OCI-LY3 (cell line): ENCODE data around the gene ARID1B.
A peak's percentile ranks its signal among the peaks of the same experiment; 100 is the strongest.

Source experiments
- H2AFZ ChIP-seq: fragments of 200-600, 300-600 bp; shearing (Covaris generic); 2 replicates; pipeline ENCODE4 v1.6.0; 2014; ENCODE audit warnings: antibody characterized with exemption, low read depth, low read length
- H3K27ac ChIP-seq: fragments of 200-600, 300-600 bp; sonication (generic); 2 replicates; pipeline ENCODE4 v1.5.1; 2014; ENCODE audit warnings: mild to moderate bottlenecking, low read length, moderate library complexity, mixed read lengths
- H3K27me3 ChIP-seq: fragments of 200-600, 300-600 bp; sonication (generic); 2 replicates; pipeline ENCODE4 v1.6.1; 2014; ENCODE audit warnings: low read depth, low read length, mixed read lengths
- H3K36me3 ChIP-seq: fragments of 200-600, 300-600 bp; sonication (generic); replicated peaks from 2 replicates; pipeline ENCODE3; 2014; ENCODE audit warnings: low read depth, low read length, mixed read lengths
- H3K4me1 ChIP-seq: fragments of 300-600, 200-600 bp; sonication (generic); 2 replicates; pipeline ENCODE4 v1.6.1; 2014; ENCODE audit warnings: low read length, mixed read lengths
- H3K4me2 ChIP-seq: fragments of 200-600, 300-600 bp; sonication (generic); 2 replicates; pipeline ENCODE4 v1.6.1; 2014; ENCODE audit warnings: low read length, mixed read lengths
- H3K4me3 ChIP-seq: fragments of 300-600, 200-600 bp; sonication (generic); 2 replicates; pipeline ENCODE4 v1.5.1; 2014; ENCODE audit warnings: antibody characterized with exemption, mild to moderate bottlenecking, low read length, moderate library complexity
- H3K79me2 ChIP-seq: fragments of 300-600, 200-600 bp; shearing (Covaris generic); 2 replicates; pipeline ENCODE4 v1.6.1; 2014; ENCODE audit warnings: mild to moderate bottlenecking, low read length, mixed read lengths
- H3K9ac ChIP-seq: fragments of 300-600, 200-600 bp; shearing (Covaris generic); 2 replicates; pipeline ENCODE4 v1.6.0; 2014; ENCODE audit warnings: mild to moderate bottlenecking, low read length, moderate library complexity
- H3K9me3 ChIP-seq: fragments of 200-600, 300-600 bp; shearing (Covaris generic); 2 replicates; pipeline ENCODE4 v1.6.1; 2014; ENCODE audit warnings: low read length, mixed read lengths; ENCODE audit not compliant: insufficient read depth
- H4K20me1 ChIP-seq: fragments of 200-600, 300-600 bp; sonication (generic); 2 replicates; pipeline ENCODE4 v1.6.1; 2016; ENCODE audit warnings: low read length, mixed read lengths; ENCODE audit not compliant: insufficient read depth
- EZH2phosphoT487 ChIP-seq: fragments of 200-600 bp; shearing (Covaris generic); IDR thresholded peaks from 2 replicates; pipeline ENCODE4 v1.6.1; 2018; ENCODE audit warnings: antibody characterized with exemption, mixed run types, low read depth
- TF ChIP-seq, protein P1 (sequence below): fragments of 200-600, 300-600 bp; sonication (generic); IDR thresholded peaks from 2 replicates; pipeline ENCODE4 v1.5.1; 2014; ENCODE audit warnings: antibody characterized with exemption, low read length, low read depth

Gene ARID1B

DNA sequence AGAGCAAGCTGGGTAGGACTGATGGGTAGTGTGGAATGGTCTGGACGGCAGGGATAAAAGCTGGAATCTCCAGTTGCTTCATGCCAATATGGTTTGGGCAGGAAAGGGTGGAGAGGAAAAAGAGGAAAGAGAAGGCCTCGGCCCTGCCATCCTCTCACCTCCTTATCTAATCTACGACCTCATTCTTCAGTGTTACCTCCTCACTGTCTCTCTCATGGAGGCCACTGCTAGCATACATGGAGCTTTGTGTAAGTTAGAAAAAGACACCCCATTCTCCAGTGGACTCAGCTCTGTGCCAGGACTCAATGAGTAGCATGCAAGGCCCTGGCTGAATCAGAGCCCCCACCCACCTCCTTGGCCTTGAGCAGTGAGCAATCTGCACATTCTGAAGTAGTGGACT, 6.1 kb upstream of the ARID1B start:
- peaks cover 33% of the 10 kb centered on the region for H3K4me1 ChIP-seq
- no peak overlapping the region for H3K27ac ChIP-seq
- H3K4me3 ChIP-seq = no peak overlapping the region
- H3K79me2 ChIP-seq = no peaks in the 10 kb centered on the region; the same call in 1 of the 2 replicates
- H3K9me3 ChIP-seq = no peaks in the 10 kb centered on the region
- peaks cover 12% of the 10 kb centered on the region for H3K27me3 ChIP-seq
- TF ChIP-seq, protein P1, sequence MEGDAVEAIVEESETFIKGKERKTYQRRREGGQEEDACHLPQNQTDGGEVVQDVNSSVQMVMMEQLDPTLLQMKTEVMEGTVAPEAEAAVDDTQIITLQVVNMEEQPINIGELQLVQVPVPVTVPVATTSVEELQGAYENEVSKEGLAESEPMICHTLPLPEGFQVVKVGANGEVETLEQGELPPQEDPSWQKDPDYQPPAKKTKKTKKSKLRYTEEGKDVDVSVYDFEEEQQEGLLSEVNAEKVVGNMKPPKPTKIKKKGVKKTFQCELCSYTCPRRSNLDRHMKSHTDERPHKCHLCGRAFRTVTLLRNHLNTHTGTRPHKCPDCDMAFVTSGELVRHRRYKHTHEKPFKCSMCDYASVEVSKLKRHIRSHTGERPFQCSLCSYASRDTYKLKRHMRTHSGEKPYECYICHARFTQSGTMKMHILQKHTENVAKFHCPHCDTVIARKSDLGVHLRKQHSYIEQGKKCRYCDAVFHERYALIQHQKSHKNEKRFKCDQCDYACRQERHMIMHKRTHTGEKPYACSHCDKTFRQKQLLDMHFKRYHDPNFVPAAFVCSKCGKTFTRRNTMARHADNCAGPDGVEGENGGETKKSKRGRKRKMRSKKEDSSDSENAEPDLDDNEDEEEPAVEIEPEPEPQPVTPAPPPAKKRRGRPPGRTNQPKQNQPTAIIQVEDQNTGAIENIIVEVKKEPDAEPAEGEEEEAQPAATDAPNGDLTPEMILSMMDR = no peak
- no peak for TF ChIP-seq EZH2phosphoT487
- no peak overlapping the region for H2AFZ ChIP-seq
- no peaks in the 10 kb centered on the region for H4K20me1 ChIP-seq
- no peak overlapping the region for H3K9ac ChIP-seq
- no peaks in the 10 kb centered on the region for H3K36me3 ChIP-seq
- H3K4me2 ChIP-seq = no peak overlapping the region

DNA sequence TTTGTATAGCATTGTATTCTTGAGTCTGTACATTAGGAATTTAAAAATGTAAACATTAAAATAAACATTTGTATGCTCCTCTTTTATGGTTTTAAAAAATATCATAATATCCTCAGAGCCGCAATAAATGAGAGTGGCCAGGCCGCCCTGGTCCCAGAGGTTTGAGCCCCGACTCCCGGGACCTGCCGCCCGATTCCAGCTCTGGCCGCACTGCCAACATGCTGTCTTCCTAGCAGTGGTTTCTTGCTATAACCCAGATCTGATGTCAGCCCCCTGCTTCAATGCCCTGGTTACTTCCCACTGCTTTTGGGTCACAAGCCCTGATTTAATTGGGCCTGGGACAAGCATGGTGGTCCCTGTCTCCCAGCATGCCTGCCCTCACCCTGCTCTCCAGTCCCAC, 5.4 kb upstream of the ARID1B start:
- Histone ChIP-seq H3K4me2 (no peak overlapping the region), H3K9ac (no peak overlapping the region), H3K27ac (no peak overlapping the region), H3K79me2 (peaks cover 4% of the 10 kb centered on the region), H3K36me3 (no peaks in the 10 kb centered on the region), H3K27me3 (peaks cover 12% of the 10 kb centered on the region), H4K20me1 (no peaks in the 10 kb centered on the region), H3K9me3 (no peaks in the 10 kb centered on the region), H2AFZ (no peak overlapping the region), H3K4me1 (peaks cover 38% of the 10 kb centered on the region), H3K4me3 (no peak overlapping the region)
- TF ChIP-seq, protein P1 = no peak
- no peak for TF ChIP-seq EZH2phosphoT487

DNA sequence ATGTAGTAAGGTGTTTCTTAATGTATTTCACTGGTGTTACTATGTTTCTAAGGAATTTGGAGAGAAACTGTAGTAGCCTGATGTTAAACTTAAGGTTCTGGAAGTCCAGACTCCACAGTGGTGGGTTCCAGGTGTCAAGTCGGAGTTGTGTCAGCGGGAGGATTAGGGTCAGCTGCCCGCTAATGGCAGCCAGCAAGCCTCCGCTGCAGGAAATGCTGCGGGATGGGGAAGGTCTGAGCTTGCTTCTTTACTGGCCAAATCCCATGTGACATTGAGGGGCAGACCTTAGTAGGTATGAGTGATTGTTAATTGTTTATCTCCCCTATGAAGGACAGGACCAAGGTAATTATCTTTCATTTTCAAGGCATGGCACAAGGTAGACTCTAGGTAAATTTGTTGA, 3.7 kb upstream of the ARID1B start:
- Histone ChIP-seq H3K9ac (no peak overlapping the region), H3K9me3 (no peaks in the 10 kb centered on the region), H2AFZ (no peak overlapping the region), H3K4me1 (peaks cover 29% of the 10 kb centered on the region), H3K79me2 (peaks cover 11% of the 10 kb centered on the region), H3K4me3 (no peak overlapping the region; the same call in 1 of the 2 replicates), H3K27me3 (peaks cover 12% of the 10 kb centered on the region), H3K36me3 (no peaks in the 10 kb centered on the region), H3K27ac (no peak overlapping the region), H3K4me2 (peak overlapping the region; percentile 71), H4K20me1 (no peaks in the 10 kb centered on the region)
- TF ChIP-seq, protein P1 = no peak
- TF ChIP-seq EZH2phosphoT487 = no peak

DNA sequence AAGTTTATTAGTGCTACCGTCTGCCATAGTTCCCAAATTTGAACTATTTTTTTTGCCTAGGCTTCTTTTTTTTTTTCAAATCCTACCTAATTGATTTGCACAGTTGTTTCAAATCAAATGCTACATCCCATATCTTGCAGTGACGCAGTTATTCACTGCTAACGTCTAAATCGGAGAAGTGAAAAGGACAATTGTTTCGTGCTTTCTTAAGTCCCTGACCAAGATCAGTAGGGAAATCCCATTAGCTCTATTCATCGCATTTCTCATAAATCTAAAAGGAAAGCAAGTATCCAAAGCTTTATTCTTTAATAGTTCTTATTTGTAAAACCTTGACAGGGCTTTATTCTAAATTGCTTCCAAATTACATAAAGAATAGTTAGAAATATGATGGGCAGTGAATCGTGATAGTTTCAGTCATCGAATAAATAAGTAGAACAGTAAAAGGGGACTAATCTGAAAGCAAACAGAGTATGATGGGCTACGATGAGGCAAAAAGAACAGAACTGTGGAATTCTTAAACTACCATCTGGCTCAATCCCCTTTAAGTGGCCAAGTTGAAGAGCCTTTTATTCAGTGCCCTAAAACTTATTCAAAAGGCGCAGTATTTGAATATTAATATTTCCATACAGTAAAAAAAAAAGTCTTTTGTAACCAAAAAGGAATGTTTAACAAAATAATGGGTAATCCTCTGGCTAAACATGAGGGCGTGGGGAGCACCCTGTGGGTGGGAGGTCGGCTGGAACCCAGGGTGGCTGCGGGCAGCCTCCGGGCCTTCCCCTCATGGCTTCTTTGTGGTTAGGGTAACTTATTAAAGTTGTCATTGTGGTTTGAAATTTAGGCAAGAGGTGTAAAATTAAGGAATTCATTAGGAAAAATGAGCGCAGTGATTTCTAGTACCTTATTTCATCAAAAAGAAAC, 3.0 kb upstream of the ARID1B start:
- H3K27ac ChIP-seq = no peak overlapping the region

More for the DNA sequence above, 3.0 kb upstream of the ARID1B start:
- H3K27me3 ChIP-seq = peaks cover 12% of the 10 kb centered on the region
- H3K9me3 ChIP-seq = no peaks in the 10 kb centered on the region
- H3K79me2 ChIP-seq = peaks cover 18% of the 10 kb centered on the region
- H3K4me1 ChIP-seq = peaks cover 29% of the 10 kb centered on the region
- H3K36me3 ChIP-seq = no peaks in the 10 kb centered on the region
- H2AFZ ChIP-seq = no peak overlapping the region
- TF ChIP-seq, protein P1 = no peak
- no peak for TF ChIP-seq EZH2phosphoT487
- H3K9ac ChIP-seq = peak overlapping the region; percentile 15; the same call in 1 of the 2 replicates
- H3K4me2 ChIP-seq = peak overlapping the region; percentile 71
- no peaks in the 10 kb centered on the region for H4K20me1 ChIP-seq
- H3K4me3 ChIP-seq = peak overlapping the region; percentile 56
